ENCODE results near the gene AURKB. TPM values are rescaled to one million over a fixed set of nuclear protein-coding genes. Genes with fewer than 3 reads are reported as not detected.

Gene AURKB
- total and polyA plus RNA-seq, 2 of the 13 experiments (the other 11 are each of a cell fraction or from before 2014, with no cell fraction given): 29.5 to 75.3 TPM

GRCh38 chr17:8189711-8190477, 20.5 kb downstream of the AURKB start, which contains the start of gene BORCS6 (continued):
- TF ChIP-seq PRDM15 (CRISPR knock-in tag; IDR thresholded peaks at IDR 0.05): peak; percentile 28; the same call in 1 of the 2 replicates
- TF ChIP-seq ZMYM3 (CRISPR knock-in tag; IDR thresholded peaks at IDR 0.05): no peak
- TF ChIP-seq FOXA3 (CRISPR knock-in tag; IDR thresholded peaks at IDR 0.05): 0 out of 2 replicates have a peak, but pooled peaks have one; percentile 6
- TF ChIP-seq BCLAF1 (IDR thresholded peaks at IDR 0.05): no peak
- 0 out of 2 replicates have a peak, but pooled peaks have one; percentile 42 for TF ChIP-seq BORCS8-MEF2B (CRISPR knock-in tag; IDR thresholded peaks at IDR 0.05)
- no peak for TF ChIP-seq NONO (IDR thresholded peaks at IDR 0.05)
- TF ChIP-seq NONO (CRISPR knock-in tag; conservative IDR thresholded peaks at IDR 0.05): no peak
- TF ChIP-seq PCBP2 (optimal IDR thresholded peaks at IDR 0.05; ENCODE audit: low read depth, low read length, poor library complexity, severe bottlenecking): no peak
- no peak for TF ChIP-seq TFE3 (CRISPR knock-in tag; IDR thresholded peaks at IDR 0.05)
- TF ChIP-seq ATF5 (CRISPR knock-in tag; IDR thresholded peaks at IDR 0.05; ENCODE audit: low read depth): no peak
- TF ChIP-seq MBNL3 (CRISPR knock-in tag; conservative IDR thresholded peaks at IDR 0.05): no peak
- no peak for TF ChIP-seq HIC2 (CRISPR knock-in tag; IDR thresholded peaks at IDR 0.05; ENCODE audit: low read depth)
- no peak for TF ChIP-seq ZNF713 (CRISPR knock-in tag; IDR thresholded peaks at IDR 0.05)
- TF ChIP-seq HBP1 (CRISPR knock-in tag; IDR thresholded peaks at IDR 0.05; ENCODE audit: low read depth): no peak
- TF ChIP-seq ZNF292 (CRISPR knock-in tag; IDR thresholded peaks at IDR 0.05; ENCODE audit: borderline replicate concordance, low read depth): no peak
- peak; percentile 47; the same call in 1 of the 2 replicates for TF ChIP-seq ZNF740 (CRISPR knock-in tag; IDR thresholded peaks at IDR 0.05)

Measured in HepG2 (cell line).